ENCODE results near the gene SNX25. TPM values are rescaled to one million over a fixed set of nuclear protein-coding genes. Genes with fewer than 3 reads are reported as not detected.

SNX25 gene
- polyA plus RNA-seq, 1 of the 3 experiments (the other 2 are of a cell fraction): 8.5 TPM

- TF ChIP-seq ZBTB33 (IDR thresholded peaks at IDR 0.05; ENCODE audit: borderline replicate concordance, low read depth) (no peak), MEF2A (IDR thresholded peaks at IDR 0.05; ENCODE audit: borderline replicate concordance, low read depth) (no peak), RCOR1 (IDR thresholded peaks at IDR 0.05; ENCODE audit: low read length) (no peak)
Observed at GRCh38 chr4:185370268-185370949, 161.0 kb downstream of the SNX25 start (continued).

- H3K4me3 ChIP-seq (ENCODE audit: low read depth in 2 of 2, low read length in 1 of 2): no peak overlapping the region
- TF ChIP-seq EZH2phosphoT487 (IDR thresholded peaks at IDR 0.05; ENCODE audit: borderline replicate concordance, low read depth) (no peak), IRF3 (IDR thresholded peaks at IDR 0.05; ENCODE audit: low read depth, low read length) (no peak), NFIC (IDR thresholded peaks at IDR 0.05; ENCODE audit: borderline replicate concordance) (no peak), MAX (IDR thresholded peaks at IDR 0.05; ENCODE audit: low read depth) (no peak)
- no peaks in the 10 kb centered on the region for H4K20me1 ChIP-seq (ENCODE audit: insufficient read depth)
- ChIA-PET CTCF (no interaction called here), POLR2A (no interaction called here)
- H3K4me2 ChIP-seq: no peak overlapping the region
- H3K9me3 ChIP-seq: no peaks in the 10 kb centered on the region
- WGBS (ENCODE audit: low lambda C conversion rate): 91% methylated on average over 11 of the region's 11 CpGs
- H3K9me2 ChIP-seq: no peaks in the 10 kb centered on the region
- no peaks in the 10 kb centered on the region for H3K79me2 ChIP-seq (ENCODE audit: insufficient read depth)
- H3K4me1 ChIP-seq (ENCODE audit: control insufficient read depth in 1 of 2, insufficient read depth in 2 of 2, low read depth in 1 of 2, low read length in 1 of 2): peaks cover 0 to 4% of the 10 kb centered on the region in 2 experiments; a peak in 1 of 4 replicates
- no peak overlapping the region for H3K27ac ChIP-seq (ENCODE audit: low read depth in 2 of 2, low read length in 1 of 2)
- no peaks in the 10 kb centered on the region for H3K27me3 ChIP-seq (ENCODE audit: insufficient read depth)
- no peaks in the 10 kb centered on the region for H3F3A ChIP-seq (replicated peaks; ENCODE audit: insufficient read depth)
- H2AFZ ChIP-seq (ENCODE audit: low read depth): no peak overlapping the region
- H3K9ac ChIP-seq: no peak overlapping the region
- H3K36me3 ChIP-seq (replicated peaks in 1 of 2; ENCODE audit: control insufficient read depth in 1 of 2, insufficient read depth in 2 of 2, low read length in 1 of 2): peaks cover 12 to 49% of the 10 kb centered on the region in 2 experiments
- DNase-seq: no peak
Observed at GRCh38 chr4:185371702-185372101, 162.3 kb downstream of the SNX25 start.

- no peak for DNase-seq
- Histone ChIP-seq H3K4me2 (no peak overlapping the region), H3K36me3 (replicated peaks in 1 of 2; ENCODE audit: control insufficient read depth in 1 of 2, insufficient read depth in 2 of 2, low read length in 1 of 2) (peaks cover 21 to 53% of the 10 kb centered on the region in 2 experiments), H4K20me1 (ENCODE audit: insufficient read depth) (no peaks in the 10 kb centered on the region), H3K4me1 (ENCODE audit: control insufficient read depth in 1 of 2, insufficient read depth in 2 of 2, low read depth in 1 of 2, low read length in 1 of 2) (peaks cover 0 to 4% of the 10 kb centered on the region in 2 experiments; a peak in 1 of 4 replicates), H3K27ac (ENCODE audit: low read depth in 2 of 2, low read length in 1 of 2) (no peak overlapping the region), H2AFZ (ENCODE audit: low read depth) (no peak overlapping the region), H3K9me3 (no peaks in the 10 kb centered on the region), H3K27me3 (ENCODE audit: insufficient read depth) (no peaks in the 10 kb centered on the region), H3K9me2 (no peaks in the 10 kb centered on the region), H3K9ac (no peak overlapping the region), H3K4me3 (ENCODE audit: low read depth in 2 of 2, low read length in 1 of 2) (no peak overlapping the region), H3K79me2 (ENCODE audit: insufficient read depth) (no peaks in the 10 kb centered on the region), H3F3A (replicated peaks; ENCODE audit: insufficient read depth) (no peaks in the 10 kb centered on the region)
- 96% methylated on average over 7 of the region's 7 CpGs for WGBS (ENCODE audit: low lambda C conversion rate)
- ChIA-PET CTCF (interaction anchor here (1.2 kb wide), 1 partner anchor 8 kb away, joined by 4 read pairs; no protein-coding TSS in a partner anchor), POLR2A (no interaction called here)
- no peak for TF ChIP-seq POLR2AphosphoS5 (IDR thresholded peaks at IDR 0.05; ENCODE audit: low read depth, low read length)
- TF ChIP-seq FOXM1 (IDR thresholded peaks at IDR 0.05; ENCODE audit: low read depth): no peak
- no peak for TF ChIP-seq RXRA (IDR thresholded peaks at IDR 0.05; ENCODE audit: borderline replicate concordance, low read depth)
- no peak for TF ChIP-seq FOSL2 (IDR thresholded peaks at IDR 0.05; ENCODE audit: borderline replicate concordance, low read depth)
- TF ChIP-seq USF1 (IDR thresholded peaks at IDR 0.05; ENCODE audit: borderline replicate concordance, low read depth): no peak
- no peak for TF ChIP-seq GABPA (IDR thresholded peaks at IDR 0.05; ENCODE audit: low read depth)
- no peak for TF ChIP-seq USF2 (IDR thresholded peaks at IDR 0.05; ENCODE audit: borderline replicate concordance, low read depth, low read length)
- no peak for TF ChIP-seq GATA2 (CRISPR knock-in tag; IDR thresholded peaks at IDR 0.05)
- TF ChIP-seq IRF3 (IDR thresholded peaks at IDR 0.05; ENCODE audit: low read depth, low read length): no peak
- TF ChIP-seq RCOR1 (IDR thresholded peaks at IDR 0.05; ENCODE audit: low read length): no peak
- TF ChIP-seq YY1 (IDR thresholded peaks at IDR 0.05; ENCODE audit: low read depth): no peak
- no peak for TF ChIP-seq SIN3A (IDR thresholded peaks at IDR 0.05; ENCODE audit: borderline replicate concordance, low read depth, low read length)
- no peak for TF ChIP-seq EP300 (IDR thresholded peaks at IDR 0.05; ENCODE audit: borderline replicate concordance in 1 of 2, low read depth in 1 of 2, low read length in 1 of 2)
- TF ChIP-seq TAF1 (IDR thresholded peaks at IDR 0.05; ENCODE audit: borderline replicate concordance, low read depth, low read length): no peak
Observed at GRCh38 chr4:185374027-185374426, 164.6 kb downstream of the SNX25 start.
